ENCODE results near the gene REG3A.

REG3A gene

GRCh38 chr2:79159653-79160052 lies at the start of gene REG3A:
REG3A (minus strand) TSS chr2:79159753; CDS start chr2:79159405, 348 bp downstream.
- DNase-seq: no peak

- no peak for DNase-seq
Measured at GRCh38 chr2:79200762-79201161, 41.2 kb upstream of the REG3A start.

- no peak for DNase-seq
Measured at GRCh38 chr2:79191816-79192215, 32.3 kb upstream of the REG3A start.

GRCh38 chr2:79191081-79191480 lies 31.5 kb upstream of the REG3A start:
- no peak for DNase-seq

- DNase-seq: no peak
Measured at GRCh38 chr2:79189465-79189864, 29.9 kb upstream of the REG3A start.

GRCh38 chr2:79181617-79182016 lies 22.1 kb upstream of the REG3A start:
- no peak for DNase-seq

GRCh38 chr2:79180092-79180491 lies 20.5 kb upstream of the REG3A start:
- DNase-seq: no peak

- DNase-seq: no peak
Measured at GRCh38 chr2:79179036-79179435, 19.5 kb upstream of the REG3A start.

- DNase-seq: no peak
Measured at GRCh38 chr2:79178076-79178674, 18.6 kb upstream of the REG3A start.

GRCh38 chr2:79171348-79171958 lies 11.9 kb upstream of the REG3A start:
- DNase-seq: no peak

- DNase-seq: no peak
Measured at GRCh38 chr2:79162801-79163200, 3.2 kb upstream of the REG3A start.

- DNase-seq: no peak
Measured at GRCh38 chr2:79162132-79162531, 2.6 kb upstream of the REG3A start.

- DNase-seq: no peak
Measured at GRCh38 chr2:79159030-79159429, 523 bp downstream of the REG3A start.

- DNase-seq: no peak
Measured at GRCh38 chr2:79155826-79156476, 3.6 kb downstream of the REG3A start.

GRCh38 chr2:79139423-79139822 lies 20.1 kb downstream of the REG3A start:
- no peak for DNase-seq

- DNase-seq: no peak
Measured at GRCh38 chr2:79138385-79138784, 21.2 kb downstream of the REG3A start.

- DNase-seq: no peak
Measured at GRCh38 chr2:79131687-79132086, 27.9 kb downstream of the REG3A start.

GRCh38 chr2:79129804-79130203 lies 29.7 kb downstream of the REG3A start:
- no peak for DNase-seq

GRCh38 chr2:79129260-79129659 lies 30.3 kb downstream of the REG3A start:
- no peak for DNase-seq

GRCh38 chr2:79128406-79128805 lies 31.1 kb downstream of the REG3A start:
- no peak for DNase-seq

GRCh38 chr2:79125721-79125985 lies 33.9 kb downstream of the REG3A start:
- no peak for DNase-seq

- DNase-seq: no peak
Measured at GRCh38 chr2:79124907-79125720, 34.4 kb downstream of the REG3A start.

GRCh38 chr2:79122676-79123075 lies 36.9 kb downstream of the REG3A start:
- DNase-seq: no peak

GRCh38 chr2:79120194-79120713 lies 39.3 kb downstream of the REG3A start, which contains the start of gene REG1A:
REG1A (plus strand) TSS chr2:79120488; CDS start chr2:79120862, 374 bp downstream.
- no peak for DNase-seq

Measured in NCI-H1694 (cell line).